AG20443 (cell line): ENCODE results near the gene SLC19A1.

ENCODE experiments used
- DNase-seq: peaks from one replicate; pipeline ENCODE4 v3.0.0; 2012; ENCODE audit warnings: low spot score, mixed read lengths

Gene SLC19A1

DNA sequence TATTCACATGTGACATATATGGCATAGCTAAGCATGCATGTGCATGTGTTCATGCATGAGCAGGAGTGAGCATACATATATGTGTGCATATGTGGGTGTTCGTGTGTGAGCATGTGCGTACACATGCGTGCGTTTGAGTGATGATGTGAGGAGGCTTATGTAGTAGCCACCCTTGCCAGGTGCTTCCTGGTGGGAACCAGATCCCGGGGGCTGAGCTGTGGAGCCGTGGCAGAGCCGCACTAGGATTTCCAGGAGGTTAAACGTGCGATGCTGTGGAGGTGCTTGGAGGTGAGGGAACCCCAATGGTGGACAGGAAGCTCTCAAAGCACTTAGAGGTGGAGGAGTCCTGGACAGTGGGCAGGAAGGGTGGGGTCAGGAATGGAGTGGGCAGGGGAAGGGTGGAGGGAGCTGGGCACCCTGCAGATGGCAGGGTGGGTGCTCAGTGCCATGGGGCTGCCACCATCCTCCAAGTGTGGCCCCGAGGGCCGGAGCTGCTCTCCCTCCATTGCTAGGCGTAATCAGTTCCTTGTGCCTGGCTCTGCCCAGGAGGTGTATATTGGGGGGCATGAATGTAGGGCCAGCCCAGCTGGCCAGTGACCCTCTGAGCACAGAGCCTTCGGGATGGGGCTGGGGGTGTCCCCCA is 88.8 kb downstream of the SLC19A1 start:
- no peak for DNase-seq

GRCh38 chr21:45452696-45453307 is 89.4 kb downstream of the SLC19A1 start:
- DNase-seq: no peak

- DNase-seq: no peak
Observed at GRCh38 chr21:45451771-45452182, 90.5 kb downstream of the SLC19A1 start.

DNA sequence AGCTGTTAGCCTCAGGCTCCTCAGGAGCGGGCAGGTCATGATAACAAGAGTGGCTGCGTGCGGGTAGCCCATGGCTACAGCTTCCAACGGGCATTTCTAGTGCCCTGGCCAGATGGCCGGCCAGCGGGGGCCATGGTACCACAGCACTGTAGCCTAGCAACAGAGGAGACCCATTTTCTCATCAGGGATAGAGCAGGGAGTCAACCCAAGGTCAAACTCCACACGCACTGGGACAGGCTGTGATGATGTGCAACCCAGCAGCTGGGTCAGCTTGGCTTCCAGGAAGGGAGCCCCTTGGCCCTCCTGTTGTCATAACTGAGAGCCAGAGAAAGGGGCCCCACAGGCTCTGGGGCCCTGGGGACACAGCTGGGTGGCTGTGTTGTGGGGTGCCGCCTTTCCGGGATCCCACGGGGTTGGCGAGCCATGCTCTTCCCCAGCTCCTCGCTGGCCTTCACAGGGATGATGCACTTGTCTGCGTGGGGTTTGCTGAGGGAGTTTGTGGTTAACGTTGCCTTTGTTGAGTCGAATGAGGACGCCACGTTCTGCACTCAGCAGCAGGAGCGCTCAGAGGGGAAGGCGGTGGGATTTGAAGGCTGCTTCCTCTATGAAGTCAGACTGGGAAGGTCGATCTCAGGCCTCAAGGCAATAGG is 91.0 kb downstream of the SLC19A1 start:
- DNase-seq: no peak

DNA sequence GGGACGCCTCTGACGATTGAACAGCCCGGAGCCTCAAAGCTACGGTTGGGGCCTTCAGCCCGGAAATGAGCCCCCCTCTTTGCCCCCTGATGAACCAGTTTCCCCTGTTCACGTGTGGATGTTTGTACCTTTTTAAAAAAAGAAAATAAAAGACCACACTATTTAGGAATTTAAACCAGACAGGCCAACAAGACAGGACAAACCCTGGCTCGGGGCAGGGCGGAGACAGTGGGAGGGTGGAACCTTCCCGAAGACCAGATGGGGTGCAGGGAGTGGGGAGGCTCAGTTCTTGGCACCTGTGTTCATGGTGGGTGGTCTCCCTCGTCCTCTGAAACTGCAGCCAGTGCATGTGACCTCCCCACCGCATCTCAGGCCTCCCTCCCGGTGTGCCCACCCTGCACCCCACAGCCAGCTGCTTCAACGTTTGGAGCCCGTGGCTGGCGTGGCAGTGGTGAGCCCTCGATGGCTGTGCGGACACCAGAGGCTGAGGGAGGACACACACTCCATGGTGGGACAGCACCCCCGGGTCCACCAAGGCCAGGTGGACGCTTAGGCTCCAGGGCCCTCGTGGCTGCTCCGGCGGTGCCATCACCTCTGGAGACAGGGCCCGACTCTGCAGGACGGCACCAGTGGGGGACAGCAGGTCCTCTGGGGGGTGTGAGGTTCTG is 91.7 kb downstream of the SLC19A1 start:
- DNase-seq: no peak

- no peak for DNase-seq
Observed at GRCh38 chr21:45449658-45450422, 92.4 kb downstream of the SLC19A1 start.

- DNase-seq: no peak
Observed at GRCh38 chr21:45448810-45449657, 93.2 kb downstream of the SLC19A1 start.

DNA sequence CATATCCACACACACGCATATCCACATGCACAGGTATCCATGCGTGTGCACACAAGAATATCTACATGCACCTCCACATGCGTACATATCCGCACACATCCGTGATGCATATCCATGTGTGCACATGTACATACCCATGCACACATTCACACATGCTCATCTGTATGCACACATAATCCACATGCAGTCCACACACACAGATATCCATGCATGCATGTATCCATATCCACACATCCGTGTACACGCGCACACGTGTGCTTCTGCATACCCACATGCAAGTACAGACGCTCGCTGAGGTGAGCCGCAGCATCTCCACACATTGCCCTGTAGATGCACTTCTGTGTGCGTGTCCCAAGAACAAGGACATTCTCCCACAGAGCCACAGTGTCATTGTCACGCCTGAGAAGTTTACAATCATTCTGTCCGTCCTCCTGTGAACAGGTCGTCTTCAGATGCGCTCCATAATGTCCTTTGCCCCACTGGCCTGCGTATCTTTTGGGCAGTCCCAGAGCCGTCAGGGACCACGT is 93.9 kb downstream of the SLC19A1 start:
- DNase-seq: no peak
